HG03095 (cell line): ENCODE measurements around the gene KRTAP17-1.

Source experiments
- ATAC-seq: cut with Tn5 transposase; IDR thresholded peaks from one replicate; pipeline ENCODE4 v1.9.1; 2021; ENCODE audit warnings: moderate library complexity; ENCODE audit not compliant: unreplicated experiment

The KRTAP17-1 gene

DNA sequence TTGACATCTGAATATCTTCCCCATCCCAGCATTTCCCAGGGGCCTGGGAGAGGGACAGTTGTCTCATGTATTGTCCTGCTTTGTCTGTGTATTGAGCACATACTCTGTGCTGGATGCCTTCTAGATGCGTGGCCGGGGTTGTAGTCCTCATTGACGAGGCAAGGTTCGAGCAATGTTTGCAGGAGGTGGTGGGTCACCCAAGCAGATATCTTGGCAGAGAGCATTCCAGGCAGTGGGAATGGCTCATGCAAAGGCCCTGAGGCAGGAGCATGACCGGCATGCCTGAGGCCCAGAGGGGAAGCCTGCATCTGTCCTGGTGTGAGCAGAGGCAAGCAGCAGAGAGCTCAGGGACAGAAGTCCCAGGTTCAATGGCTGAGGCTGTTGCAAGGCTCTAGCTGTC is 17.6 kb upstream of the KRTAP17-1 start:
- ATAC-seq = no peak

DNA sequence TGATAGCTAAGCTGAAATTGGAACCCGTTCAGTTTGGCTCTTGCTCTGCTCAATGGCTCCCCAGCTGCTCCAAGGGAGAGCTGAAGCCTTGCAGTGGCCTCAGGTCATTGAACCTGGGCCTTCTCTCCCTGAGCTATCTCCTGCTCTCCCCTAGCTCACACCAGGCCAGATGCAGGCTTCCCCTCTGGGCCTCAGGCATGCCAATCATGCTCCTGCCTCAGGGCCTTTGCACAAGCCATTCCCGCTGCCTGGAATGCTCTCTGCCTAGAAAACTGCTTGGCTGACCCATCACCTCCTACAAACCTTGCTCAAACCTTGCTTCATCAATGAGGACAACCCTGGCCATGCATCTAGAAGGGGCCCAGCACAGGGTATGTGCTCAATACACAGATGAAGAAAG is 16.7 kb upstream of the KRTAP17-1 start:
- ATAC-seq = no peak

DNA sequence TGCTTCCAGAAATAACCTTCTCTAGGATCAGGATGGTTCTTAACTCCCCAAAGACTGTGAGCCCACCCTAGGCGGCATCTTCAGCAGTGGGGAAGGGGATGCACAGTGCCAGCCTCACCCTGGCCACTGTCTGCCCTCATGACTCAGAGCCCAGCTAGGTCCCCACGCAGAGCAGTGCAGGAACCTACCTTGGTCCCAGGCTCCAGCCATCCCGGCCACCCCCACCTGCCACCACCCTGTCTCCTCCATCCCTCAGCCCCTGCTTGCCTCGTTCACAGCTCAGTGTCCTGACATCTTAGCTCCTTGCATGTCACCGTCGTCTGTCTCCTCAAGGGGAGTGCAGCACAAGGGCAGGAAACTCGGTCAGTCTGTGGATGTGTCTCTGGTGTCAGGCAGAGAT is 16.1 kb upstream of the KRTAP17-1 start:
- ATAC-seq = no peak

DNA sequence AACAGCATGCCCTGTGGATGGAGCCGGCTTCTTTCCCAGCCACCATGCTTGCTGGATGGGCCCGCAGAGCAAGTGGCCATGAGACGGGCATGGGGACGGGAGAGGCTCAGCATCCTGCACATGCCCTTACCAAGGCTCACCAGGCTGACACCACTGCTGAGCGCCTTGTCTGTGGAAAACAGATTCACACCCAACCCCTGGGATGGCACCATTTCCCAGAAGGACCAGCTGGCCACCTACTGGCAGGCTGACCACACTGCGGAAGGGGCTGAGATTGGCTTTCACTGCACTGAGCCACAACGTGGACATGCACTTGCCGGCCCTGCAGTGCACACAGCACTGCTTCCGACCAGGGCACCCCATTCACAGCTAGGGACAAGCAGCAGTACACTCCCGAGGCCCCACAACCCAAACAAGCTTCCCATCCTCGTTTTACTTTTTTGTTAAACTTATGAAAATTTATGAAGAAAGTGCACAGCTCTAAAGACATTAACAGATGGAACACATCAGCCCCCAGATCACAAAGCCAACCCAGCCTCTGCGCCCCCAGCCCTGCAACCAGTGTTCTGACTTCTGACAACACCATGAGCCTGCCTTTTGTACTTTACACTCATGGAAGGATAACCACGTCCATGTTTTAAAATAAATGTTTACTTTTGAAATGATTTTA is 13.9 kb upstream of the KRTAP17-1 start:
- no peak for ATAC-seq

- no peak for ATAC-seq
Observed at GRCh38 chr17:41328207-41328606, 12.7 kb upstream of the KRTAP17-1 start.

DNA sequence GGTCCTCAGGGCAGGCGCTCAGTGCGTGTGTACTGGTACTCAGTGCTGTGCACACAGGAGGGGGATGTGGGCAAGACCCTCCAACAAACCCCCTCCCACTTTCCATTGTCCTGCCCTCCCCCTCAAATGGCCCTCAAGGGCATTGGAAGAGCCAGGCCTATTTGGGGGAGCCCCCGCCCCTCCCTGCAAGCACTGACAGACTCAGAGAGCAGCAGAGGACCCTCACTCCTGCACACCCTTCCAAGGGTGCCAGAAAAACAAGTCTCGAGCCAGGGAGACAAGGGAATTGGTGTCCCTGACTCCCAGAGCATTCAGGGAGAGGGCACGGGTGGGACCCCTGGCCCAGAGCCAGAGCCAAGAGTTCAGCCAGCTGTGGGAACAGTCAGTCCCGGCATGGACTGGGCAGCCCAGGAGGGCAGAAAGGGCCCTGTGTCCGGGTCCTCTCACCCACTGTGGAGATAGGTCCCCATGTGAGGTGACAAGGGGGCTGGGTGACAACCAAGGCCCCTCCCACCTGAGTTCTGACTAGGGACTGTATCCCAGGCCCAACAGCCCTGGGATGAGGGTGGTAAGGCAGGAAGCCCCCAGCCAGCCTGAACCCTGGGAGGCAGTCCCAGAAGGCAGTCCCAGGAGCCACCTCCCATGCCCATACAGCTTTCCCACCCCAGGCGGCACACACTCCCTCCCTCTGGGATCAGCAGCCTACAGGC is 12.1 kb upstream of the KRTAP17-1 start:
- ATAC-seq = no peak

DNA sequence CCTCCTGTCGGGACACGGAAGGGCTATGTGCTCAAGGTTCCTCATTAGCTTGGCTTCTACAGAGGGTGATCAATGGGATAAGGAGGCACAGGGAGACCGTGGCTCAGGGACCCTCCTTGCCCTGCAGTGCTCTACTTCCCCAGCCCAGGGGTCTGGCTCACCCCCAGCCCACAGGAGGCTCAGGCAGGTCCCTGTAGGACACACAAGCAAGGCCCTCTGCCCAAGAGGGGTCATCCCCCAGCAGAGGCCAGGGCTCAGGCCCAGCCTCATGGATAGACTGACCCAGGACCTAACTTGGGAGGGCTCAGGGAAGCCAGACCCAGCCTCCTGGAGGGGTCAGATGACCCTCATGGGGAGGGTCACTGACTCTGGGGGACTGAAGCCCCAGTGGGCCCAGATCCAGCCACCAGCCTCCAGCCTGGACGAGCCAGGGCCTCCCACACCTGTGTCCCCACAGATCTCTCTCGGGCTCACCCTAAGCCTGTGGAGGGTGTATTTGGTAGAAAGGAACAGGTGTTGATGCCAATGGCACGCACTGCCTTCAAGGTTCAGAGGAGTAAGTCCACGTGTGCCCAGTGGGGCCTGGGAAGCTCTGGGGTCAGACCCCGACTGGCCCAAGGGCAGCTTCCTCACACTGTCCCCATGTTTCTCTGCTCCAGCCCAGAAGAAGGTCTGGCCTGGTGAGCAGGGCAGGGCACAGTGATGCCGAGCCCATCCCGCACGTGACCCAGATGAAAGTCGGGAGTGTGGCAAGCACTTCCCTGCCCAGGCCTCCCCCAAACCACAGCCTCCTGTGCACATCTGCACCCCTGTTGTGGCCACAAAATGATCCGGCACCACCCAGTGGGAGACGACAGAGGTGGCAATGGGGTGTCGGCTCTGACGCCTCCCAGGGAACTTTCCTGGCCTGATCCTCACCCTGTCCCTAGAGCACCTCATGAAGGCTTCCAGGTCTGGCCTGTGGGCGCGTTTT is 10.9 kb upstream of the KRTAP17-1 start:
- no peak for ATAC-seq

DNA sequence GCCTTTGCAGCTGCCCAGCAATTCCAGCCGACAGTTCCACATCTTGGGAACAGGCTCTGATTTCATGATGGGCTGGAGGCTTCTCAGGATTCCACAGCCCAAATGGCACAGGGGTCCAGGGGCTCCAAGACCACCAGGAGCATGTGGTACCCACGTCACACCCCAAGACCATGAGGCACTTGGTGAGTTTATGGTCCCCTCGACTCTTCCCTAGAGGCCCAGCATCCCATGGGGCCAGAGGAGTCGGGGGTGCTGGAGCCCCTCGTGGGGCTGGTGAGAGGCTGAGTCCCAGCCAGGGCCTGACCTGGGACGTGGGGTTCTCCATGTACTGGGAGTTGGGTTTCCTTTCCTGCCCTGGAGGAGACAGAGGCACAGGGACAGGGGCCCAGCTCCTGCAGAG is 10.1 kb upstream of the KRTAP17-1 start:
- ATAC-seq = no peak

GRCh38 chr17:41325126-41325525 is 9.6 kb upstream of the KRTAP17-1 start:
- ATAC-seq = no peak

DNA sequence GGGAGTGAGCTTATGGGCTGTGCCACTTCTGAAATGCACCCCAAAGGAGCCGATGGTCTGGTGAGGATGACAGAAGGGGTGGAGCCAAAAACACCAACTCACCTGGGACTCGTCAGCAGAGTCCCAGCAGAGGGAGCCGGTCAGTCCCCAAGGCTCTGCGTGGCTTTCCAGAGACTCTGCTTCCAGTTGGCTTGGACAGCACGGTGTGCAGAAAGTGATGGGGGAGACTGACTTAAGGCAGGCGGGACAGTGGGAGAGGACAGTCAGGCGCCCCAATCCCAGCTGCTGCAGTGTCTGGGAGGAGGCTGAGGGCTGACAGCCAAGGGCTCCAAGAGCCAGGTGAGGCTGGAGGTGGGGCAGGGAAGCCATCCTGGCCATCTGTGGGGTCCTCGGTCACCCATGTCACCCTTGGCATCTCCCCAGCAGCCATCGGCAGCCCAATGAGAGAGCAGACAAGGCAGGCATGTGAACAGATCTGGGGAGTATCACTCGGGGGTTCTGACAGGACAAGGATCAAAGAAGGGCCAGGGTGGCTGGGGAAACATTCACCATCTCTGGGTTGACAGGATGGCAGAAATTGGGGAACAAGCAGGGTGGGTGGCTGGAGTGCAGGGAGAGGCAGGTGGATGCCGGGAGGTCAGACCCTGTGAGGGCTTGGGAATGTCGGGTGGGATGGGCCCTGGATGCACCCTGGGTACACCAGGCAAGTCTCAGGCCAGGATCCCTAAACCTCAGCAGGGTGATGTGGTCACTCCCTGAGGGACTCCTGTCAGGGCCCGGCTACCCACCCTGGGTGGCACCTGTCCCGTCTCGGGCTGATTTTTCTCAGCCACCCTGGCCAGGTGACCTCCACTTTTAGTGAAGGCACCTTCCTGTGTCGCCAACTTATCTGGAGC is 8.9 kb upstream of the KRTAP17-1 start:
- no peak for ATAC-seq

DNA sequence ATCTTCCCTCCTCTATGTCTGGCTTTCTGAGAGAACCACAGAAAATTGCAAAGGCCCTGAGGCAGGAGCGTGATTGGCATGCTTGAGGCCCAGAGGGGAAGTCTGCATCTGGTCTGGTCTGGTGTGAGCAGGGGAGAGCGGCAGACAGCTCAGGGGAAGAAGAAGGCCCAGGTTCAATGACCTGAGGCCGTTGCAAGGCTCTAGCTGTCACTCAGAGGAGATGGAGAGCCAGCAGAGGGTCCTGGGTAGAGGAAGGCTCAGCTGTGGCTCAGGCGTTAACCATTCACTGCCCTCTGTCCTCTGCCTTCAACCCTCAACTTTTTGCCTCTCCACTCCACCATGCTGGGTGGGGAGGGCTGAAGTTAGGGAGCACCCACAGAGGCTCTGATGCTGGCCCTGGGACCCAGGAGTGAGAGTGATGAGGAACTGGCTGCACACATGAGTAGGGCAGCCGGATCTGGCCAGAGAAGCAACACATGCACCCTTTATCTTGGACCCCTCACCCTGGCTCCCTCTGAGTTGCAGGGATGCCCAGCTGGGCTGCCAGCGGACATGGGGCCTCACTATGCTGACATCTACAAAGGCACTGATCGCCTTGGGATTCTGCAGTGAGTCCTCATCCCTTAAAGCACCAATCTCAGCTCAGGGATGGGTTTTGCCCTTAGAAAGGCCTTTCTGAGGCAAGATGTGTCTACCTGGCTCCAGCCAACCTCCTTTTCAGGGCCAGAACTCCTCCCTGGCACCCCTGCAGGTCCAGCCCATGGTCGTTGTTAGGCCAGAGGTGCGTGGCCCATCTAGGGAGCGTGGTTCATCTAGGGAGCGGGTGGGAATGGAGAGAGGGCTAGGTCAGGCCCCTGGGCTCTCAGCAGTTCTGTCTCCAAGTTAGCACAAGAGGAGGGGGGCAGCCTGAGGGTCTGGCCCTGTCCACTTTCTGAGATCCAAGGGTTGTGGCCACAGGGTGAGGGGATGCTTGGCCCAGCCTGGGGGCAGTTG is 7.7 kb upstream of the KRTAP17-1 start:
- ATAC-seq = no peak

- no peak for ATAC-seq
Observed at GRCh38 chr17:41322094-41322902, 6.8 kb upstream of the KRTAP17-1 start.

GRCh38 chr17:41318231-41318630 is 2.7 kb upstream of the KRTAP17-1 start:
- ATAC-seq = no peak

GRCh38 chr17:41315814-41316445 is 420 bp upstream of the KRTAP17-1 start:
- ATAC-seq = no peak

GRCh38 chr17:41311111-41311510 is 4.4 kb downstream of the KRTAP17-1 start:
- ATAC-seq = no peak

DNA sequence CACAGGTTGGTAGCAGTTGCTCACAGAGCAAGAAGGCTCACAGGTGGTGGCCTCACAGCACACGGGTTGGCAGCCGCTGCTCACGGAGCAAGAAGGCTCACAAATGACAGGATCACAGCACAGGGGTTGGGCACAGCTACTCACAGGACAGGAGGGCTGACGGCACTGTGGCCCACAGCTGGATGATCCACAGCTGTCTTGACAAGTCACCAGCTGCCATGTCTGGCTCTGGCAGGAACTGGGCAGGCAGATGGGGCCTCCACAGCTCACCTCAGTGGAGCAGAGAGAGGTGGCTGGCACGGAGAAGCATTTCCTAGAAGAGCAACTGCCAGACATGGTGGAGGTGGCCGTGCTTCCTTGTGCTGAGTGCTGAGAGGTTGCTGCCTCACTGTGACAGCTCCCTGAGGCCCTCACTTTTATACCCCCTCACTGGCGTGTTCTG is 6.6 kb downstream of the KRTAP17-1 start, which contains the start of gene KRTAP16-1:
KRTAP16-1 (minus strand) TSS at position 392 of the 442 bp plus-strand sequence; CDS start at position 336, 56 bp downstream.
- ATAC-seq = no peak

DNA sequence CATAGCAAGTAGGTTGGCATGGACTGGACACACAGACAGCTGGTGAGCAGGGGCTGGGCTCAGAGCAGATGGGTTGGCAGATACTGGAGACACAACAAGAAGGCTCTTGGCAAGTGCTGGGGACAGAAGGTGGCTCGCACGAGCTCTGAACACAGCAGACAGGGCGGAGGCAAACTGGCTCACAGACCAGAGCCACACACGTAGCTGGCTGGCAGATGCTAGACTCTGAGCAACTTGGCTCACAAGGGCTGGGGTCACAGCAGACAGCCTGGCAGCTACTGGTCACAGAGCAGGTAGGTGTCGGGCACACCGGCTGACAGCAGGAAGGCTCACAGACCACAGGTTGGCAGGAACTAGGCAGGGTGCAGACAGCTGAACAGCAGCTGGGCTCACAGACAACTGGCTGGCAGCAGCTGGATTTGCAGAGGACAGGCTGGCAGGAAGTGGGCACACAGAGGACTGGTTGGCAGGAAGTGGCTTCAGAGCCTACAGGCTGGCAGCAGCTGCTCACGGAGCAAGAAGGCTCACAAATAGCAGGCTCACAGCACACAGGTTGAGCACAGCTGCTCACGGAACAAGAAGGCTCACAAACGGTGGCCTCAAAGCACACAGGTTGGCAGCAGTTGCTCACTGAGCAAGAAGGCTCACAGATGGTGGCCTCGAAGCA is 7.1 kb downstream of the KRTAP17-1 start:
- no peak for ATAC-seq
